ENCODE data around the gene EHMT1.

Gene EHMT1

GRCh38 chr9:137814436-137814835, 195.6 kb downstream of the EHMT1 start:
- H3K27me3 ChIP-seq (ENCODE audit: control insufficient read depth, insufficient read depth, low read length), result no peaks in the 10 kb centered on the region
- no peaks in the 10 kb centered on the region for H3K36me3 ChIP-seq (ENCODE audit: control insufficient read depth, insufficient read depth, low read length)
- no peaks in the 10 kb centered on the region for H3K4me1 ChIP-seq
- H3K79me2 ChIP-seq, result no peaks in the 10 kb centered on the region
- no peaks in the 10 kb centered on the region for H3K9me3 ChIP-seq (ENCODE audit: control insufficient read depth, low read length)
- TF ChIP-seq CTCF (IDR thresholded peaks at IDR 0.05), result no peak
- no peak overlapping the region for H3K27ac ChIP-seq
- H2AFZ ChIP-seq, result no peak overlapping the region
- no peak overlapping the region for H3K9ac ChIP-seq
- H3K4me2 ChIP-seq (ENCODE audit: low read length), result no peak overlapping the region
- no peak overlapping the region for H3K4me3 ChIP-seq (ENCODE audit: low read depth, low read length)

- TF ChIP-seq CTCF (IDR thresholded peaks at IDR 0.05), result no peak
- Histone ChIP-seq H3K9me3 (ENCODE audit: control insufficient read depth, low read length) (no peaks in the 10 kb centered on the region), H3K4me1 (no peaks in the 10 kb centered on the region), H2AFZ (no peak overlapping the region), H3K79me2 (no peaks in the 10 kb centered on the region), H3K9ac (no peak overlapping the region), H3K27me3 (ENCODE audit: control insufficient read depth, insufficient read depth, low read length) (no peaks in the 10 kb centered on the region), H3K36me3 (ENCODE audit: control insufficient read depth, insufficient read depth, low read length) (no peaks in the 10 kb centered on the region), H3K27ac (no peak overlapping the region), H3K4me2 (ENCODE audit: low read length) (no peak overlapping the region), H3K4me3 (ENCODE audit: low read depth, low read length) (no peak overlapping the region)
These were observed 196.0 kb downstream of the EHMT1 start for GRCh38 chr9:137814841-137815240.

DNA sequence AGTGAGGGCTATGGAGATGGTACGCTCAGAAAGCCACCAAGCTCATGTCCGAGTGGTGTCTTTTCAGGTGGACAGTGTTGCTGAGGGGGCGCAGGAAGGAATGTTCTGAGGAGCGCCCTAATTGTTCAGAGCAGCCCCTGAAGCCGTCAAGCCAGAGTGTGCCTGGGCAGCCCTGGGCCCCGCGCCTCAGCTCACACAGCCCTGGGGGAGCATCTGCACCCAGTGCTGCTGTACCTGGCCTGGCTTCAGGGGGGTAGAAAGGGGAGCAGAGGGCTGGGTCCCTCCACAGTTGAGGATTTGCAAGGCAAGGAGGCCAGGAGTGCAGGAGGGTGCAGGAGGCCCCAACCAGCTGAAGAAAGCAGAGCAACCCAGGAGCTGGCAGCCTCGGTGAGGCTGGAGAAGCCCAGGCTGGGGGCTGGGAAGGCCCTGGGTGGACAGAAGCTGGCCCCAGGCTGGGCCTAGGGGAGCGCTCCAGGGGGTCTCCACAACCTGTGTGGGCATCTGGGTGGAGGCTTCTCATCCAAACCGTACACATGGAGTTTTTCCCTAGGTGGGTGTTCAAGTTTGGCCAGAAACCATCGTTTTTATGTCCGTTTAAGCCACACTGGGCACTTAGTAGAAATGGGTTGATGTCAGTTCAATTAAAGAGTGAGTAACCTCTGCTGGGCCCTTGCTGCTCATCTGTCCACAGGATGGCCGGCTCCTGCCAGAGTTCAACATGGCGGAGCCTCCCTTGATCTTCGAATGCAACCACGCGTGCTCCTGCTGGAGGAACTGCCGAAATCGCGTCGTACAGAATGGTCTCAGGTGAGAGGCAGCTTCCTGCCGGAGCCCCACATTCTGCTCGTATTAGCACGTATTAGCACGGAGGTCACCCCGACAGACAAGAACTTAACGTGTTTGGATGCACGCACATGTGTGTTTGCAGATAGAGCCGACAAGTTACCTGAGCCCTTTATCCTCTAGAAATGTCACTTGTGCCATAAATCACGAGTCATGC, 196.8 kb downstream of the EHMT1 start:
- H2AFZ ChIP-seq, result no peak overlapping the region
- H3K4me3 ChIP-seq (ENCODE audit: low read depth, low read length), result no peak overlapping the region
- H3K79me2 ChIP-seq, result no peaks in the 10 kb centered on the region
- no peak for TF ChIP-seq CTCF (IDR thresholded peaks at IDR 0.05)
- H3K4me1 ChIP-seq, result no peaks in the 10 kb centered on the region
- no peak overlapping the region for H3K9ac ChIP-seq
- H3K27me3 ChIP-seq (ENCODE audit: control insufficient read depth, insufficient read depth, low read length), result no peaks in the 10 kb centered on the region
- H3K4me2 ChIP-seq (ENCODE audit: low read length), result no peak overlapping the region
- no peak overlapping the region for H3K27ac ChIP-seq
- H3K9me3 ChIP-seq (ENCODE audit: control insufficient read depth, low read length), result no peaks in the 10 kb centered on the region
- no peaks in the 10 kb centered on the region for H3K36me3 ChIP-seq (ENCODE audit: control insufficient read depth, insufficient read depth, low read length)

DNA sequence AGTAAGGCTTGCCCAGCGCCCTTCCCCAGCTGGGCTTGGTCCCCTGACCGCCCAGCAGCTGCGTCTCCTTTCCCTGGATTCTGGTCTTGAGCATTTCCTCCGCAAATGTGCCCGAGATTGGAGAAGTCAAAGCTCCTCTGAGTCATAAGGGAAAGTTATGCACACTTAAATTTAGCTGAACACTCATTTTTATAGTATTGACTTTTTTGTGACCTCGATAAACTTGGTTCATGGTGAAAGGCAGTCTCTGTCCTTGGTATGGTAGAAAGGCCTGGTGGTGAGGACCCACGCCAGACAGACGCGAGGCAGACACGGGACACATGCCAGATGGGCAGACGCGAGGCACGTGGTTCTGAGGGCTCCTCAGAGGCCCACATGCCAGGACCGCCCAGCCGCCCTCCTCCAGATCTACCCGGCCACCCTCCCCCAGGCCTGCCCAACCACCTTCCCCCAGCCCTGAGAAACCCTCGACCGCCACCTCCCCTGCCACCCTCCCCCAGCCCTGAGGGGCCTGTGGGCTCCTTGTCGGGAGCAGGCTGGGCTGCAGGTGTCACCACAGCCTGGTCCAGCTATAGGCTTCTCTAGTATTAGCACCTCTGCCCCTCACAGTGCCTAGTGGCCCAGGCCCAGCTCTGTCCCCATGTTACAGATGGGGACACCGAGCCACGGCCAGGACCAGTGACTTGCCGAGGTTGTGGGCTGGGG, 197.9 kb downstream of the EHMT1 start:
- Histone ChIP-seq H3K36me3 (ENCODE audit: control insufficient read depth, insufficient read depth, low read length) (no peaks in the 10 kb centered on the region), H3K27me3 (ENCODE audit: control insufficient read depth, insufficient read depth, low read length) (no peaks in the 10 kb centered on the region), H3K4me1 (no peaks in the 10 kb centered on the region), H3K9ac (no peak overlapping the region), H3K4me2 (ENCODE audit: low read length) (no peak overlapping the region), H2AFZ (no peak overlapping the region), H3K79me2 (no peaks in the 10 kb centered on the region), H3K9me3 (ENCODE audit: control insufficient read depth, low read length) (no peaks in the 10 kb centered on the region), H3K27ac (no peak overlapping the region), H3K4me3 (ENCODE audit: low read depth, low read length) (no peak overlapping the region)
- no peak for TF ChIP-seq CTCF (IDR thresholded peaks at IDR 0.05)
